Adrenal gland (tissue), 5 donors: Measurements from ENCODE around the gene P3H2.

Experiments
- CTCF ChIP-seq, 6 experiments: fragments of 450-650 bp in 4 of 6; fragments of 200-600 bp in 2 of 6; sonication (generic) in 1 of 6; IDR thresholded peaks; 1 replicate in 5 of 6; 2 replicates in 1 of 6; pipeline versions ENCODE4 v1.5.1 to v1.8.0; 2016 to 2021; ENCODE audit warnings: antibody characterized with exemption in 6 of 6, mild to moderate bottlenecking in 2 of 6, moderate library complexity in 1 of 6
- POLR2A ChIP-seq, 2 donors: fragments of 450-650 bp; IDR thresholded peaks; one replicate each; pipeline ENCODE4 v1.6.1; 2017; ENCODE audit warnings: antibody characterized with exemption in 2 of 2, mild to moderate bottlenecking in 2 of 2, moderate library complexity in 1 of 2
- donor health status: DM: no; HTN: no; CAD: no.

GRCh38 chr3:189966843-189967242, 153.9 kb downstream of the P3H2 start:
- no peak for TF ChIP-seq CTCF (IDR thresholded peaks at IDR 0.05)
- no peak for TF ChIP-seq POLR2A (IDR thresholded peaks at IDR 0.05)
